Retinal pigment epithelial cell (primary cell): ENCODE data around the gene FAM13C.

Experiments
- DNase-seq: peaks from one replicate; pipeline ENCODE4 v3.0.0-alpha.2; 2010; ENCODE audit warnings: low read depth
- H3K4me3 ChIP-seq: 2 replicates; pipeline ENCODE4 v1.5.1; 2011; ENCODE audit warnings: mild to moderate bottlenecking, low read length, control low read depth, moderate library complexity
- CTCF ChIP-seq: conservative IDR thresholded peaks from 2 replicates; pipeline ENCODE4 v1.5.1; 2011; ENCODE audit warnings: low read depth, low read length, control low read depth, inconsistent platforms

FAM13C gene

GRCh38 chr10:59216178-59216869, 146.0 kb downstream of the FAM13C start:
- DNase-seq = no peak
- TF ChIP-seq CTCF = no peak
- H3K4me3 ChIP-seq = no peak overlapping the region

GRCh38 chr10:59214160-59214559, 148.2 kb downstream of the FAM13C start:
- H3K4me3 ChIP-seq = no peak overlapping the region
- no peak for DNase-seq
- TF ChIP-seq CTCF = no peak

GRCh38 chr10:59212301-59212798, 150.0 kb downstream of the FAM13C start:
- TF ChIP-seq CTCF = no peak
- no peak for DNase-seq
- H3K4me3 ChIP-seq = no peak overlapping the region

- DNase-seq = no peak
- no peak for TF ChIP-seq CTCF
- H3K4me3 ChIP-seq = no peak overlapping the region
Observed at GRCh38 chr10:59206204-59206720, 156.1 kb downstream of the FAM13C start.
